ENCODE data around the gene CHN1.

Gene CHN1

GRCh38 chr2:175009917-175010621 is 4.9 kb upstream of the CHN1 start:
- no peak for DNase-seq

DNA sequence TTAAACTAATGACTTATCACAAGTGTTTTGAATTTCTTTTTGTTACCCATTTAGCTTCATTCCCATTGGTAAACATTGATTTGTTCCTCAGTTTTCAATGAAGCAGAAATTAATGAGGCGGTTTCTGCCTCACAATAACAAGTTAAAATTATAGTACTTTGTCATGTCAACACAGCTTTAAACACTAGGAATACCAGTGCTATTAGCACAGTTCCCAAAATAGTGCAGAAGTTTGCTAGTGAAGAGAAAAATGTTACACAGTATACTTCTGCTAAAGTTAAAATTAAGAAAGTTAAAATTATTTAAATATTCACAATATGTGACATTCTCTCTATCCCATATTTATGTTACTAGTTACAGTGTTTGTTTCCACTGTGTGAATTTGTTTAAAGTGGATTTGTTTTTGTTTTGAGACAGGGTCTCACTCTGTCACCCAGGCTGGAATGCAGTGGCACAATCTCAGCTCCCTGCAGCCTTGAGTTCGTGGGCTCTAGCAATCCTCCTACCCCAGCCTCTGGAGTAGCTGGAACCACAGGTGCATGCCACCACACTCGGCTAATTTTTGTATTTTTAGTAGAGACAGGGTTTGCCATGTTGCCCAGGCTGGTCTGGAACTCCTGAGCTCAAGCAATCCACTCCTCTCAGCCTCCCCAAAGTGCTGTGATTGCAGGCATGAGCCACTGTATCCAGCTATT is 3.8 kb upstream of the CHN1 start:
- no peak for DNase-seq

GRCh38 chr2:175008009-175008408 is 2.8 kb upstream of the CHN1 start:
- DNase-seq: no peak

- no peak for DNase-seq
Measured at GRCh38 chr2:175007510-175007909, 2.3 kb upstream of the CHN1 start.

GRCh38 chr2:175006281-175006680 is 1.1 kb upstream of the CHN1 start:
- DNase-seq: no peak

DNA sequence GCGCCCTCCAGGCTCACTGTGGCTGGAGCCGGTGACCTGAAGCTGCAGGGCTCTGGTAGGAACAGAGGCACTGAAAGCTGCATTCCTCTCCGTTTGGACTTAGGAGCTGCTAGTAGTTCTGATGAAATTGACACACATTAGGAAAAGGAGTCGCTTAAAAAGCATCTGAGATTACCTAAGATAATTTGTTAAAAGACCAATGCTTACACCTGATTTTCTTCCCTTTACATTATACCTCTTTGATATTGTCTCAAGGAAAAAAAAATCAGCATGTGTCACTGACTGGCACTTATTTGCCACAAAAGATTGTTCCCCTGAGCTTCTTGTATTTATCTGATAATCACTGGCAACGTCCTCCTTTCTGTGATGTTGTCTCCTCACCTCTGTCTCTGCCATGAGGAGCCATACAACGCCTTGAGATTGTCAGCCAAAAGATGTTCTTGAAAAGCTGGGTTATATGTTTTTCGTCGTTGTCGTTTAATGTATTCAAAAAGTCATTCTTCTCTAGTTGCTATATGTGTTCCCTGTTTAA is 618 bp upstream of the CHN1 start:
- no peak for DNase-seq

- no peak for DNase-seq
Measured at GRCh38 chr2:175004730-175004979, 526 bp downstream of the CHN1 start.

- DNase-seq: peak; percentile 11
Measured at GRCh38 chr2:175003875-175004729, 1.1 kb downstream of the CHN1 start.

DNA sequence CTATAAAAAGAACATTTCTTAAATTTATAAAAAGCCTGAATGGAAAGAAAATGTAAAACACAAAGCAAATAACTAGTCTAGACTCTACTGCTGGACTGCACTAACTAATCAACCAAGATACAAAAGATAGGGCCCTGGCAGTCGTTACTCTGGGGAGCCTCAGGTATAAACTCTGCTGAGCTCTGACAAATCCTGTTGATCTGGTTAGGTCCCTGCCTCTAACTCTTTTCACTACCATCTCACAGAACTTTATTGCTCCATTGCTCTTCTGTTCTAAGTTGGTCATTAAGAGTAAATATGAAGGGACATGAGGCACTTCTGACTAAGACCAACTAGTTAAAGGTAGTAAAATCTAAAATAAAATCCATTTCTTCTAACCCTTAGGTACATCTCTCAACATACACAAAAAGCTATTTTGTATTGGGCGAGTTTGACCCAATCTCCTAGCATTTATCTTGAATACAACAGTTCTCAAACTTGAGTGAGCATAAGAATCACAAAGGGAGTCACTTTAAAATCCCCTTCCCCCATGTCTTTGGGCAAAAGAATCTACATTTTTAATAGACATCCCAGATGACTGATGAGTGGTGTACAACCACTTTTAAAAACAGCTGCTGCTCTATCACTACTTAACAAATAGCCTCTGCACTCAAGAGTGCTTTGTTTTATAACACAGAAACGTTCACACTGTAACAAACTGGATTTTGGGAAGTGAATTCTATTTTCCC is 2.5 kb downstream of the CHN1 start:
- no peak for DNase-seq

GRCh38 chr2:175001566-175001965 is 3.6 kb downstream of the CHN1 start:
- DNase-seq: no peak

DNA sequence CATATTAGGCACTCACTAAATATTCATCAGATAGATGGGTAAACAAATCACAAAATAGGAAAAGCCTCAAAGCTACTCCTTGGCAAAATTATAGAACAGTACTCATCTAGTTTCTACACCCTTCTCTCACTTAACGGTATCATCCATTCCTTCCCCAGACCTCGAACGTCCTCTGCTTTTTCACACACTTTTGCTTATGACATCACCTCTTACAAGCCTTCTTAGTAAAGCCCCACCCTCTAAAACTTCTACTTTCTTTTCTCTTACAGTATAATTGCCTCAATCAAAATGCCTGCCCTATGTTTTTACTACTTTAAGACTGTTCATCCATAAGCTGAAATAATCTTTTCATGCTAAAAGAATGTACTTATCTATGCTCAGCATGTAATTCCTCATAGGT is 8.1 kb downstream of the CHN1 start:
- DNase-seq: no peak

- DNase-seq: no peak
Measured at GRCh38 chr2:174996622-174997021, 8.6 kb downstream of the CHN1 start.

GRCh38 chr2:174994381-174994780 is 10.8 kb downstream of the CHN1 start:
- DNase-seq: no peak

- DNase-seq: no peak
Measured at GRCh38 chr2:174992886-174993285, 12.3 kb downstream of the CHN1 start.

- no peak for DNase-seq
Measured at GRCh38 chr2:174985614-174986013, 19.6 kb downstream of the CHN1 start.

GRCh38 chr2:174984561-174984960 is 20.6 kb downstream of the CHN1 start:
- DNase-seq: no peak

- DNase-seq: no peak
Measured at GRCh38 chr2:174981331-174981730, 23.9 kb downstream of the CHN1 start.

DNA sequence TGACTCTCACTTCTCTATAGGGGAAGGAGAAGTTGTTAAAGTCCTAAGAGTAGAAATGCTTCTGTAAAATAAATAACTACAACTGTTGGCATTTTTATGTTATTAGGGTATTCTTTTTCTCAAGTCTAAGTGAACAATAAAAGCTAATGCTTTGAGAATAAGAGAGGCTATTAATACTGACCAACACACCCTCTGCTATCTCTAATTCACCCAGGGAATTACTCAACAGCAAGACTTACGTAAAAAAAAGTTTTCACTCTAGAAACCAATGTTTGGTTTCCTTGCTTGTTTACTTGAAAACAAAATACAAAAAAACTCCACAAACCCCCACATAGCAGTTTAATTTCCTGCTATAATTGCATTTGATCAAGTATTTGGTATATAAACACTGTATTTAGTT is 25.2 kb downstream of the CHN1 start:
- no peak for DNase-seq

- DNase-seq: no peak
Measured at GRCh38 chr2:174977364-174977763, 27.8 kb downstream of the CHN1 start.

DNA sequence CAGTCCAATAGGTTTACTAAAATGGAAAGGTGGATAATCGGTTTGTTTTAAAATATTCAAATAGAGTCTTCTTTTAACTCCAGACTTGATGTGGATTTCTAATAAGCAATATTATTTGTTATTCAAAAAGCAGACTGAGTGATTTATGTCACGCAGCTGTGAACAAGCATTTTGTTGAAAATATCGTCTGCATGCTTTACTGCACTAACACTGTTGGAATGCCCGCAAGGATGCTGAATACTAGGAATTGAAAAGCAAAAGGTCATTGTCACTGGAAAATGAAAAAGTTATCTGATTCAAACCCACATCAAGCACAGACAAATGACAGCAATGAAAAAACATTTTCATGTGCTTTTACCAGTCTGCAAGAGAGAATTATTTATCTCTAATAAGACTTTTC is 31.1 kb downstream of the CHN1 start:
- no peak for DNase-seq

- DNase-seq: no peak
Measured at GRCh38 chr2:174972924-174973323, 32.3 kb downstream of the CHN1 start.

- DNase-seq: no peak
Measured at GRCh38 chr2:174971868-174972781, 33.1 kb downstream of the CHN1 start.

Data from activated CD4-positive, alpha-beta T cell treated with anti-CD3 and anti-CD28 coated beads, Interleukin-10, Interleukin-2, amounts not matched to agents 100 ng/mL and 50 ng/mL, durations not matched to agents 16 hours and 8 hours (primary cell).